C1 segment of cervical spinal cord (tissue), 14 donors: ENCODE data around the gene APP.
"Not testable (repeated sequence)": the region's sequence is repeated elsewhere in the genome, so short reads cannot be mapped to it uniquely, and the experiment has no call there.

Source experiments
- DNase-seq, 14 donors: peaks; one replicate each; lab custom pipeline; 2025; lab: John Stamatoyannopoulos, UW

APP gene

GRCh38 chr21:26023406-26023805 lies 147.2 kb downstream of the APP start:
- DNase-seq = not testable (repeated sequence)

DNA sequence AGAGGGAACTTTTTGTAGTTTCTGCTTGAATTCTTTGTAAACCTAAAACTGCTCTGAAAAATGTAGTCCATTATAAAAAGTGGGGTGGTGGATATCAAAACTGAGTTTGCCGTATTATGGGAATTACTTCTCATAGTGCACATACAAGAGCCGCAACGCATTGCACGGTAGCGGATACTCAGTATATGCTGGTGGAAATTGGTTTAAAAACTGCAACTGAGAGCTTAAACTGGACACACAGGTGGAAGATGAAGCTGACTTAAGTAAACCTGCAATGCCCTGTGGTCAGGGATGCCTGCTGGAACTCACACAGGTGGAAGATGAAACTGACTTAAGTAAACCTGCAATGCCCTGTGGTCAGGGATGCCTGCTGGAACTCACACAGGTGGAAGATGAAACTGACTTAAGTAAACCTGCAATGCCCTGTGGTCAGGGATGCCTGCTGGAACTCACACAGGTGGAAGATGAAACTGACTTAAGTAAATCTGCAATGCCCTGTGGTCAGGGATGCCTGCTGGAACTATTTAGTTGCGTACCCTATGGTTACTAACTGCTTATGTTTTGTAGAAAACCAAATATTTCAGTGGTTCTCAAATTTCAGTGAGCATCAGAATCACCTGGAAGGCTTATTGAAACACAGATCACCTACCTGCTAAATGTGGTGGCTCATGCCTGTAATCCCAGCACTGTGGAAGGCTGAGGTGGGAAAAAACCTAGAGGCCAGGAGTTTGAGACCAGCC lies 147.8 kb downstream of the APP start:
- DNase-seq = not testable (repeated sequence)

DNA sequence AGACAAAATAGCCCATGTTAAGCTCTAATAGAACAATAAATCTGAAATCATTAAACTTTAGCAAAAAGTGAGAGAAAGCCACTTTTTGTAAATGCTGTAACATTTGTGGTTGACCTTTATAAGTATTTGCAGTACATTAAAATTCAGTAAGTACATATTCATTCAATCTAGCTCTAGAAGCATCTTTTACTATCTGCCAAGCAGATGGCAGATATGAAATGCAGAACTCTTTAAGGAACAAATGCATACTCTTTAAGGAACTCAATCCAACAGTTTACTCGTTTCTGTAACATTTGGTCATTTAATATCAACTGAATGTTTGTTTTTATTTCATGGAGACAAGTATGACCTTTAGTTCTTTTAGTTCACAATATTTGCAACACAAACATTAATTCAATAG lies 150.1 kb downstream of the APP start:
- no peak for DNase-seq

DNA sequence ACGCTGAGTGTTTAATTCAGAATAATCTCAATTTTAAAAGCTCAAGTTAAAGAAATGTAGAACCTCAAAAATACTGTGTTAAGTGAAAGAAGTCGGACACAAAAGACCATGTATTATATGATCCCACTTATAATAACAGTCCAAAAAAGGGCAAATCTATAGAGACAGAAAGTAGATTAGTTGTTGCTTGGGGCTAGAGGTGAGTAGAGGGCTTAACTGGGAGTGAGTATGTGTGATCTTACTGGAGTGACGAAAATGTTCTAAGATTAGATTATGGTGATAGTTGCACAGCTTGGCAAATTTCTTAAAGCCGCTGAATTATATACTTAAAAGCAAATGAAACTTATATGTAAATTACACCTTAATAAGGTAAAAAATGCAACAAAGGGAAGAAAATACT lies 150.5 kb downstream of the APP start:
- no peak for DNase-seq

DNA sequence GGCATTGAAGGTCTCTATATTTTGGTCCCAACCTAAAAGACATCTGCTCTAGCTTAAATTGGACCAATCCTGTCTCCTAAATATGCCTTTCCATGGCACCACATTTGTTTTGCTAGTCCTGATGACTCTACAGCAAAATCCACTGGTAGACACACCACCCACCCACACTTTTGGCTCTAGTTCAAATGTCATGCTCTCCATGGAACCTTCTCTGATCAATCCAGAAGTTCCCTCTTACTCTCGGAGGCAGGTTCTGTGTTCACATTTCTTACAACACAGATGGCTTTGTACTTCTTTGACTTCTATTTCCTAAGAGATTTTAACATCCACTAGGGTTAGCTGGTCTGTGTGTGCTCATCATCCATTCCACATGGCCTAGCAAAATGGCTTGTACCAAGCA lies 151.3 kb downstream of the APP start:
- DNase-seq = peak in 1 of 14 donors; percentile 4

- DNase-seq = no peak
Measured at GRCh38 chr21:26013970-26014369, 156.6 kb downstream of the APP start.

GRCh38 chr21:26012482-26012881 lies 158.1 kb downstream of the APP start:
- DNase-seq = peak in 1 of 14 donors; percentile 19

DNA sequence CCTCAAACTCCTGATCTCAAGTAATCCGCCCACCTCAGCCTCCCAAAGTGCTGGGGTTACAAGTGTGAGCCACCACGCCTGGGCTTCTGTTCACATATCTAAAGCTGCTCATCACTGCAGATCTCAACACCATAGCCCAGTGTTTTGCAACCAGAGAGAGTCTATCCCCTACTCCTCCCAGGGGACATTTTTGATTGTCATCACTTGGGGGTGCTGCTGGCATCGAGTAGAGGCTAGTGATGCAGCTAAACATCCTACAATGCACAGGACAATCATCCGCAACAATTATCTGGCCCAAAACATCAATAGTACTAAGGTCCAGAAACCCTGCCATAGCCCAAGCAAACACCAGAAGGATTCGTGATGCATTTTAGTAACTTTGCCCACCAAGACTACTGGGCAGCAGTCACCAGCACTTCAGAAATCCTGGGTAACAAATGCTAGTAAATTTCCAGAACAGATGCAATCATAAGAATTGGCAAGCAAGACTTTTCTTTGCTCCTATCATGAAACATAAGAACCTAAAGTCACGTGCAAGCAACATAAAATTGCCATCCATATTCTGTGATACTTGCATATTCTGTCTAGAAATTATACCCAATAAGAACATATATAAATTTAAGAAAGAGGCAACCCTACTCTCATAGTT lies 159.2 kb downstream of the APP start:
- peak in 1 of 14 donors; percentile 37 for DNase-seq

GRCh38 chr21:26007951-26008498 lies 162.5 kb downstream of the APP start:
- DNase-seq = peak in 2 of 14 donors; percentile 58 to 80

- DNase-seq = no peak
Measured at GRCh38 chr21:26005464-26005863, 165.1 kb downstream of the APP start.

- no peak for DNase-seq
Measured at GRCh38 chr21:26003404-26003803, 167.2 kb downstream of the APP start.

DNA sequence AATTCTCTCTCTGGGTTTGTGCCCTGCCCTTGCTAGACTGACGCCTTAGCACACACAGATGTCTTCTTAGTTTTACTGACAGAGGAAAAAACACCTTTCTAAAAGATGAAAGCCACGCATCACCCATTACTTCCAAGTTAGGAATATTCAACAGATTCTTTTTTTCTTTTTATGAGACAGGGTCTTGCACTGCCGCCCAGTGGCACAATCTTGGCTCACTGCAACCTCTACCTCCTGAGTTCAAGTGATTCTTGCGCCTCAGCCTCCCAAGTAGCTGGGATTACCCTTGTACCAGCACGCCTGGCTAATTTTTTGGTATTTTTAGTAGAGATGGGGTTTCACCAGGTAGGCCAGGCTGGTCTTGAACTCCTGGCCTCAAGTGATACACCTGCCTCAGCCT lies 169.2 kb downstream of the APP start:
- no peak for DNase-seq

DNA sequence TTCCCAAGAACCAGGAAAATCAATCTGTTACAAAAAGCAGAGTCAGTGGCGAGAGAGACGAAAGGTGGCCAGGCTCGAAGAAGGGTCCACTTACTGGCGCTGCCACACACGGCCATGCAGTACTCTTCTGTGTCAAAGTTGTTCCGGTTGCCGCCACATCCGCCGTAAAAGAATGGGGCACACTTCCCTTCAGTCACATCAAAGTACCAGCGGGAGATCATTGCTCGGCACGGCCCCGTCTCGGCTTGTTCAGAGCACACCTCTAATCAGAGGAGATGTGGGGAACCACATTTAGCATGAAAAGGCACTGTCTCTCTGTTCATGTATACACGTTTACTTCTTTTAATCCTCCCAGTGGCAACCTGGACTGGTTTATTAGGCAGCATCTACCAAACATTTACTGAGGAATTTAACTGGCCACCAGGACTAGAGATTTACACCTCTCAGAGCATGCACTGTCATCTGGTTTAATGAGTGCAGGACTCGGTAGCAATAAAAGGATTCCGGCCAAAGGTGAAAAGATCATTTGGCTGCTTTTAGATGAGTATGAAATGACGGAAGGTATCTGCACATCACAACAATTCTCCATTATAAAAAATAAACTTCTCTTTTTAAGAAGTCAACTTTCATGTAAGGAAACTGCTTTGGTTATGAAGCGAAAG lies 170.5 kb downstream of the APP start:
- DNase-seq = peak in 1 of 14 donors; percentile 18

DNA sequence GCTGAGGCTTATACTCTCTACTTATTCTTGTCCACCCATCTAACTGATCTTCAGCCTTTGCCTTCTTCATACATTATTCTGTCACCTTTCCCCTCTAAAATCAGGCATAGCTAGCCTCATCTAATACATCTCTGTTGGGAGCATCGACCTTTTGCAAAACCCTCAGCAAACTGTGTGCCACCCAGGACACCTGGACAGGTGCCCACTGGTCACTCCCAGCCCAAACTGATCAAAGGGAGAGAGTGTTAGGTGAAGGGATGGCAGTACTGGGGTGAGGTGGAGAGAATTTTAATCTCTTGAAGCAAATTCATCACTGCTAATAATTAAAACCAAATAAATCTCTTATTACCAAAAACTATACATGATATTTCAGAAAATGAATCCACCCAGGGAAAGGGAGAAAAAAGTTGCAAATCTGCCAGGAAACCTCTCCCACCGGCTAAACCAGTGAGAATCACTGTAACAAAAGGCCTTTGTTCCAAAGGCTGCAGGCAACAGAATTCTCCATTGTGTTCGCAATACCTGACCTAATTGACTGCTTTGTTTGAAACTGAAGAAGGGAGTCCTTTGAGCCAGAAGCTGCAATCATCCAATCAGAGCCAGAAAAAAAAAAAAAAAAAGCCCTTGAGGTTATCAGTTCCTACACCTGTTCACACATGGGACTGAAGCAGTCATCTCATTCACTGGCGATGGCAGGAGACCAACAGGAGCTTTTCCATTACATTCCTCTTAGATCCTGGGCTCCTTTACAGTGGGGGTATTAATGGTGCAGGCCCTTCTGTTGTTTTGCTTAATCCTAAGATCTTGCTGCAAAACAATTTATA lies 172.6 kb downstream of the APP start:
- peak in 8 of 14 donors; percentile 25 to 80 (median 36) for DNase-seq

DNA sequence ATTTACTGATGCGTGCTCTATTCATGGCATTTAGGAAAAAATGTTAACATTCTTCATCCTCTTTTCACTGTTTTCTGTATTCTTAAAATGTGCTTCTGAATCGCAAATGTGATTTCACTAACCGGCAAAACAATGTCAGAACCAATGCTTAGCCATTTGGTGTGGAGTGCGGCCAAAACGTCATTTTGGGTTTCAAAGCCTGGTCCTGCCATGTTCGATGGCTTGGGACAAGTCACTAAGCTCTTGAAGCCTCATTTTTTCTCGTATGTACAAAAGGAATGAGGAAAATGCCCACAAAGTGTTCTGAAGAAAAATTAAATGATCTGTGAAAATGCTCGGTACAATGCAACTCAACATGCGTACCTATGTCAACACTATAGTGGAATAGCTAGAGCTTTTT lies 175.3 kb downstream of the APP start:
- peak in 2 of 14 donors; percentile 13 to 86 for DNase-seq

DNA sequence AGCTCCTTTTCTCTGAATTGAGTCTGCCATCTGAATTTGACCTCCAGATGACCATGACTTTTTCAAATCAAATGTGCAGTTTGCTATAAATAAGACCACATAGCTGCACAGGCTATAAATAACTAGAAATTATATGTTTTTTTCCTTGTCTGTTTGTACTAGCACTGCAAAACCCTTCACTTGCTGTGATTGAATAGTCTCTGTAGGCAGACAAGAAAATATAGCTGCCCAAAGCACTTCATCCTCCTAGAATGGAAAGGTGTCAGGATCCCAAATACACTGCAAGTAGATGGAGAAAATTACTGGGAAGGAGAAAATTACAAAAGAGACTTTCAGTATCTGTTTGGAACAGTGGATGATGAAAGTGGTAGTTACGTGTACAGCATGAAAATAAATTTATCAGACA lies 175.8 kb downstream of the APP start:
- DNase-seq = peak in 1 of 14 donors; percentile 65

GRCh38 chr21:25988738-25989137 lies 181.8 kb downstream of the APP start:
- no peak for DNase-seq

- DNase-seq = no peak
Measured at GRCh38 chr21:25987531-25987930, 183.0 kb downstream of the APP start.

DNA sequence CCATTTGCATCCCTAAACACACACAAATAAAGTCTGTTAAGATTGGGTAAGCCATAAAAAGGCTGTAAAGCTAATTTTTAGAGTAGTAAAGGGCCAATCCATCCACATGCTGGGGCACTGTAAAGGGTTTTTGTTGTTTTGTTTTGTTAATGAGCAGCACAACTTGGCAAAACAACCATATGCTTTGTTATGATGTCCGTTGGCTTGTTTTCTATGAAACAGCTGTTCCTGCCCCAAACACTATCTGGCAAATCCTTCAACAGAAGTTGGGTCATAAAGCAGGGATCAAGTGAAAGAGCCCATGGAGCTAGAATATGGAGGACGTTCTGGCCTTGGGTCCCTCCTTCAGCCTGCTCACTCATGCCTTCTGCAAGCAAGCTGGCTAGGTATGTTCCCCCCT lies 183.6 kb downstream of the APP start:
- no peak for DNase-seq

DNA sequence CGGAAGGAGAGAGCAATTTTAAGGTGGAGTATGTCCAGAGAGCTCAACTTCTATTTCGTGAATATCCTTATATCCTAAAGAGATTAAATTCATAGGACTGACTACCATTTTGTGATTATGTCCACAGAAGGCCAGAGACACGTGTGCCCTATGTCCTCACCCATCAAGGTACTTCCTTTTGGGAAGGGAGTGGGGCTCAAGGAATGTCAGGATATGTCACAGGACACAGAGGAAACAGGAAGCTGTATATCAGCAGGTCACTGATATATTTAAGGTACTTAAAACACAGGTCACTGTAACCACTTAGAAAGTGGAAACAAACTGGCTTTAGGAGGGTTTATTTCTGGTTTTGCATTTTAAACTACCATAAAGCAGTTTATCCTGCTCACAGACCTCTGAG lies 184.6 kb downstream of the APP start:
- no peak for DNase-seq

- DNase-seq = no peak
Measured at GRCh38 chr21:25984538-25984937, 186.0 kb downstream of the APP start.

DNA sequence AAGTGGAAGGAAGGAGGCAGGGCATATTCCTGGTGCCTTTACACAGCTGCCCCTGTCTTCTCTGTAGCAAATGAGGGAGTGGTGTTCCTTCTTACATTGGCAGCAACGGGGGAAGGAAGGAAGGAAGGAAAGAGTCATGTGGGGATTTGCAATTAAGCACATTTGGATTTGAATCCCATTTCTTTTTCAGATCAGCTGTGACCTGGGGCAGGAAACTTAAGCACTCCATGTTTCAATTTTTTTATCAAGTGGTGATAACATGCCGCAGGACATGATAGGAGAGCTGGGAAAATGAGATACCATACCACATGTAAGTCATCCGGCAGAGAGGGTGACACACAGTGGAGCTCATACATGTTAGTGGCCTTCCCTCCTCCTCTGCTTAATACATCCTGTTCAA lies 186.8 kb downstream of the APP start:
- no peak for DNase-seq
